AG09319 (cell line): ENCODE data around the gene RNF213.
"Not testable (repeated sequence)": the region's sequence is repeated elsewhere in the genome, so short reads cannot be mapped to it uniquely, and the experiment has no call there.

Experiments
- DNase-seq: peaks from one replicate; pipeline ENCODE4 v3.0.0-alpha.2; 2010; ENCODE audit warnings: low read depth; ENCODE audit errors: extremely low read depth
- CTCF ChIP-seq: IDR thresholded peaks from 2 replicates; pipeline ENCODE4 v1.5.1; 2011; ENCODE audit warnings: low read depth, mild to moderate bottlenecking, inconsistent platforms, low read length, moderate library complexity

The RNF213 gene

GRCh38 chr17:80327518-80327917 is 66.9 kb downstream of the RNF213 start:
- no peak for DNase-seq

GRCh38 chr17:80328634-80329380 is 68.2 kb downstream of the RNF213 start:
- TF ChIP-seq CTCF = no peak
- no peak for DNase-seq

More at GRCh38 chr17:80327518-80327917, 66.9 kb downstream of the RNF213 start:
- TF ChIP-seq CTCF = no peak

GRCh38 chr17:80329421-80329820 is 68.8 kb downstream of the RNF213 start:
- not testable (repeated sequence) for DNase-seq

GRCh38 chr17:80330276-80330675 is 69.6 kb downstream of the RNF213 start:
- TF ChIP-seq CTCF = no peak
- no peak for DNase-seq

GRCh38 chr17:80330938-80331337 is 70.3 kb downstream of the RNF213 start:
- DNase-seq = not testable (repeated sequence)

GRCh38 chr17:80331820-80332219 is 71.2 kb downstream of the RNF213 start:
- no peak for DNase-seq
- TF ChIP-seq CTCF = no peak

- no peak for DNase-seq
- no peak for TF ChIP-seq CTCF
These were observed 76.7 kb downstream of the RNF213 start for GRCh38 chr17:80337195-80337895.

- no peak for DNase-seq
- no peak for TF ChIP-seq CTCF
These were observed 78.5 kb downstream of the RNF213 start for GRCh38 chr17:80339118-80339517.
